Measurements from ENCODE around the gene TMEM128.
"Not testable (repeated sequence)": the region's sequence is repeated elsewhere in the genome, so short reads cannot be mapped to it uniquely, and the experiment has no call there.

Gene TMEM128

GRCh38 chr4:4248029-4248884 lies at the start of gene TMEM128:
Gene TMEM128 (minus strand): TSS chr4:4248223. CDS start chr4:4248202, 21 bp downstream.
- DNase-seq (ENCODE audit: low spot score) = peak; percentile 95

GRCh38 chr4:4296283-4296846 lies 48.3 kb upstream of the TMEM128 start:
- DNase-seq (ENCODE audit: low spot score) = no peak

GRCh38 chr4:4293279-4293678 lies 45.3 kb upstream of the TMEM128 start:
- no peak for DNase-seq (ENCODE audit: low spot score)

- DNase-seq (ENCODE audit: low spot score) = peak; percentile 95
These were observed 42.2 kb upstream of the TMEM128 start, which contains the start of the genes LYAR and ZBTB49 for GRCh38 chr4:4289941-4290850. Gene LYAR (minus strand): TSS chr4:4290154. CDS start chr4:4283742, 6,412 bp downstream. Gene ZBTB49 (plus strand): TSS chr4:4290251. CDS start chr4:4299946, 9,695 bp downstream.

- no peak for DNase-seq (ENCODE audit: low spot score)
These were observed 41.5 kb upstream of the TMEM128 start for GRCh38 chr4:4289597-4289940.

- no peak for DNase-seq (ENCODE audit: low spot score)
These were observed 41.0 kb upstream of the TMEM128 start for GRCh38 chr4:4289055-4289454.

GRCh38 chr4:4288098-4288497 lies 40.1 kb upstream of the TMEM128 start:
- DNase-seq (ENCODE audit: low spot score) = no peak

GRCh38 chr4:4284827-4285618 lies 37.0 kb upstream of the TMEM128 start:
- no peak for DNase-seq (ENCODE audit: low spot score)

GRCh38 chr4:4281787-4282186 lies 33.8 kb upstream of the TMEM128 start:
- no peak for DNase-seq (ENCODE audit: low spot score)

- DNase-seq (ENCODE audit: low spot score) = no peak
These were observed 29.5 kb upstream of the TMEM128 start for GRCh38 chr4:4277531-4277930.

GRCh38 chr4:4274226-4274625 lies 26.2 kb upstream of the TMEM128 start:
- no peak for DNase-seq (ENCODE audit: low spot score)

- no peak for DNase-seq (ENCODE audit: low spot score)
These were observed 23.9 kb upstream of the TMEM128 start for GRCh38 chr4:4271912-4272311.

GRCh38 chr4:4270529-4270928 lies 22.5 kb upstream of the TMEM128 start:
- DNase-seq (ENCODE audit: low spot score) = no peak

- no peak for DNase-seq (ENCODE audit: low spot score)
These were observed 21.8 kb upstream of the TMEM128 start for GRCh38 chr4:4269856-4270255.

- no peak for DNase-seq (ENCODE audit: low spot score)
These were observed 21.3 kb upstream of the TMEM128 start for GRCh38 chr4:4269331-4269731.

GRCh38 chr4:4268776-4269175 lies 20.8 kb upstream of the TMEM128 start:
- DNase-seq (ENCODE audit: low spot score) = no peak

GRCh38 chr4:4267981-4268380 lies 20.0 kb upstream of the TMEM128 start:
- DNase-seq (ENCODE audit: low spot score) = no peak

GRCh38 chr4:4260185-4260751 lies 12.2 kb upstream of the TMEM128 start:
- peak; percentile 79 for DNase-seq (ENCODE audit: low spot score)

GRCh38 chr4:4259484-4260100 lies 11.6 kb upstream of the TMEM128 start:
- DNase-seq (ENCODE audit: low spot score) = no peak

GRCh38 chr4:4257705-4258104 lies 9.7 kb upstream of the TMEM128 start:
- not testable (repeated sequence) for DNase-seq (ENCODE audit: low spot score)

- DNase-seq (ENCODE audit: low spot score) = no peak
These were observed 8.8 kb upstream of the TMEM128 start for GRCh38 chr4:4256799-4257198.
